ENCODE measurements around the gene CUBN. TPM values are rescaled to one million over a fixed set of nuclear protein-coding genes. Genes with fewer than 3 reads are reported as not detected.

Gene CUBN
- total RNA-seq, 1 donor from 2014 or later = 1.3 TPM

DNA sequence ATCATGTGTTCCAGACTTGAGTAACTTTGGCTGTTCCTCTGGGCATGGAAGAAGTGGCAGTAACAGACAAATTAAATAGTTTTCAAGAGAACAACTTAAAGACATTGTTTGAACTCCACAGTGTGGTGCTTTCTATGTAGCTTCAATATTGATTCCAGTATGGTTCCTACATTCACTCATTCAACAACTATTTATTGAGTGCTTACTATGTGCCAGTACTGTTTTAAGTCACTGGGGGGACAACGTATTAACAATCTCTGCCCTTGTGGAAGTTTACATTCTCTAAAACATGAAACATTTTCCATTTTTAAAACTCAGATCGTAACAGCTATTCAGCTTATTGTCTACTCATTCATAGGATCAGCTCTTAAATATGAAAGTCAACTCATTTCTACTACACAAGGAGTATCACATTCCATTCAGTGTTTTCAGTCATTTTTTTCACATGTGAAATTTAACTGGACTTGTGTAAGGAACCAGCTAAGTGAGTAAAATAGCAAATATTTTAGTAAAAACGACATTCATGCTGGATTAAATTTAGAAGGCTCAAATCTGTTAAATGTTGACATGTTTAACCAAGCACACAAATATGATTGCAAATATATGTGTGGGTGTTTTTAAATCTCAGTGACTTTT lies 13.6 kb upstream of the CUBN start:
- Histone ChIP-seq H3K9me3 (no peaks in the 10 kb centered on the region), H3K4me3 (no peak overlapping the region), H3K4me1 (no peaks in the 10 kb centered on the region), H3K36me3 (no peaks in the 10 kb centered on the region), H3K27me3 (no peaks in the 10 kb centered on the region), H3K27ac (no peak overlapping the region)
- TF ChIP-seq, protein P1, sequence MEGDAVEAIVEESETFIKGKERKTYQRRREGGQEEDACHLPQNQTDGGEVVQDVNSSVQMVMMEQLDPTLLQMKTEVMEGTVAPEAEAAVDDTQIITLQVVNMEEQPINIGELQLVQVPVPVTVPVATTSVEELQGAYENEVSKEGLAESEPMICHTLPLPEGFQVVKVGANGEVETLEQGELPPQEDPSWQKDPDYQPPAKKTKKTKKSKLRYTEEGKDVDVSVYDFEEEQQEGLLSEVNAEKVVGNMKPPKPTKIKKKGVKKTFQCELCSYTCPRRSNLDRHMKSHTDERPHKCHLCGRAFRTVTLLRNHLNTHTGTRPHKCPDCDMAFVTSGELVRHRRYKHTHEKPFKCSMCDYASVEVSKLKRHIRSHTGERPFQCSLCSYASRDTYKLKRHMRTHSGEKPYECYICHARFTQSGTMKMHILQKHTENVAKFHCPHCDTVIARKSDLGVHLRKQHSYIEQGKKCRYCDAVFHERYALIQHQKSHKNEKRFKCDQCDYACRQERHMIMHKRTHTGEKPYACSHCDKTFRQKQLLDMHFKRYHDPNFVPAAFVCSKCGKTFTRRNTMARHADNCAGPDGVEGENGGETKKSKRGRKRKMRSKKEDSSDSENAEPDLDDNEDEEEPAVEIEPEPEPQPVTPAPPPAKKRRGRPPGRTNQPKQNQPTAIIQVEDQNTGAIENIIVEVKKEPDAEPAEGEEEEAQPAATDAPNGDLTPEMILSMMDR (IDR thresholded peaks at IDR 0.05) = no peak
- no peak for DNase-seq
- no peak for ATAC-seq
- intact Hi-C loops (cut with DNase I) = no loop called here

DNA sequence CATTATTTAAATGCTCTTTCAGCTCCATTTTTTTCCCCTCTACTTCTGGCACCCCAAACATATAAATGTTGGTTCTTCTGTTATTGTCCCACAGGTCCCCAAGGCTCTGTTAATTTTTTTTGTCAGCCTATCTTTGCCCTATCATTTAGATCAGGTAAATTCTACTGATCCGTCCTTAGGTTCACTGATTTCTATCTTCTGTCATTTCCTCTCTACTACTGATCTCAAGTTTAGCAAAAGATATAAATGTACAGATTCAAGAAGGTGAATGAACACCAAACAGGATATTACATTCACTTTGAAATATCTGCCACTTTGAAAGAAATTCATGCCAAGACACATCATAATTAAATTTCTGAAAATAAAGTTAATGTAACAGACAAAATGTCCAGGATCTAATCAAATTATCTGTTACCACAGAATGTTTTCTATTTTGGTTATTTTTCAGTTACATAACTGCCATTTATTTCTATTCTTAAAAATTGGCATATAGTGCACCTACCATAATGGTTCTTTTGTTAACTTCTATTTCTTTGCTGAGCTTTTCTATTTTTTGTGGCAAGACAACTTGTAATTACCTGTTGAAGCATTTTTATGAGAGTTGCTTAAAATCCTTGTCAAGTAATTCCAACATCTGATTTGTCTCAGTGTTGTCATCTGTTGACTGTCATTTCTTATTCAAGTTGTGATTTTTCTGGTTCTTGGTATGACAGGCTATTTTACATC lies 12.1 kb upstream of the CUBN start:
- intact Hi-C loops (cut with DNase I) = no loop called here
- no peak for ATAC-seq

DNA sequence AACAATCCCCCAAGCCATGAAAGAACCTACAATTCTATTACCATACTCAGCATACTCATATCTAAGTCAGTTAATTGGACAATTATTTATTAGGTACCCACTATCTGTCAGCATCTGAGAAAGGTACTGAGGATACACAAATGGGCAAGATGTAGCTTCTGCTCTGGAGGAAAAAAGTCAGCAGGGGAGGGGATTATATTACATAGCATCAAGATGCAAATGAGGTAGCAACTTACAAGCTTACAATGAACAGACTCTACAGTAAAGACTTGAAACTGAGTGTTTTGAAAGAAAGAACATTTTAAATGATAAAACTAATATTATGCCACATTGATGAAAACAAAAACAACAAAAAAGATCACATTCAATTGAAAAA lies 10.8 kb upstream of the CUBN start:
- Histone ChIP-seq H3K4me1 (no peaks in the 10 kb centered on the region), H3K27ac (no peak overlapping the region), H3K9me3 (no peaks in the 10 kb centered on the region), H3K27me3 (no peaks in the 10 kb centered on the region), H3K36me3 (no peaks in the 10 kb centered on the region), H3K4me3 (no peak overlapping the region)
- intact Hi-C loops (cut with DNase I) = no loop called here
- DNase-seq (no peak), ATAC-seq (no peak)
- TF ChIP-seq, protein P1 (IDR thresholded peaks at IDR 0.05) = no peak

More for the DNA sequence above, 12.1 kb upstream of the CUBN start:
- Histone ChIP-seq H3K9me3 (no peaks in the 10 kb centered on the region), H3K4me3 (no peak overlapping the region), H3K4me1 (no peaks in the 10 kb centered on the region), H3K27me3 (no peaks in the 10 kb centered on the region), H3K27ac (no peak overlapping the region), H3K36me3 (no peaks in the 10 kb centered on the region)
- DNase-seq = no peak
- TF ChIP-seq, protein P1 (IDR thresholded peaks at IDR 0.05) = no peak

DNA sequence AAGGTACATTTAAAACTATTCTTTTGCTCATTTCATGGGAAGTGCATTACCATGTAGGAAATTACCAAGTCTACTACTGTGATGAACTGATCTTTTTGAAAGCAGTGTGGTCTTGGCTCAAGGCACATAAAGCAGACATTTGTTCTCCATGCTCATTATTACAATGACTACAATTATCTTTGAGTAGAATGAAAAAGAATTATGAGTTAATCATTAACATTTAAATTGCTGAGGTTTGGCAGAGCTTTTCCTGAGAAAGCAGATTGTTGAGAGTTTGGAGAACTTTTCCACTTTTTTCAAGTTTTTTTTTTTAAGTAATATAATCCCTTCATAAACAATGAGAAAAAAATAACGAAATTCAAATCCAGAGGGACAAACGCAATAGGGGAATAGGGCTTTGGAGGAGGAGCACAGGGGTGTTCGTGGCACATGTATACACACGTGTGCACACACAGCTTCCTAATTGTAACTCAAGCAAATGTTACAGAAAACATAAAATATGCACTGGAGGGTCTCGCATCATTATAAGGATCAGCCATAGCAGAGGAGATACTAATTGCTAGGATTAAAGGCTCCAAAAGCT lies 8.9 kb upstream of the CUBN start:
- no peak overlapping the region for H3K4me3 ChIP-seq
- TF ChIP-seq, protein P1 (IDR thresholded peaks at IDR 0.05) = no peak
- H3K36me3 ChIP-seq = no peaks in the 10 kb centered on the region
- DNase-seq = no peak
- H3K4me1 ChIP-seq = no peaks in the 10 kb centered on the region
- ATAC-seq = no peak
- no peaks in the 10 kb centered on the region for H3K27me3 ChIP-seq
- intact Hi-C loops (cut with DNase I) = no loop called here
- H3K27ac ChIP-seq = no peak overlapping the region
- H3K9me3 ChIP-seq = no peaks in the 10 kb centered on the region

DNA sequence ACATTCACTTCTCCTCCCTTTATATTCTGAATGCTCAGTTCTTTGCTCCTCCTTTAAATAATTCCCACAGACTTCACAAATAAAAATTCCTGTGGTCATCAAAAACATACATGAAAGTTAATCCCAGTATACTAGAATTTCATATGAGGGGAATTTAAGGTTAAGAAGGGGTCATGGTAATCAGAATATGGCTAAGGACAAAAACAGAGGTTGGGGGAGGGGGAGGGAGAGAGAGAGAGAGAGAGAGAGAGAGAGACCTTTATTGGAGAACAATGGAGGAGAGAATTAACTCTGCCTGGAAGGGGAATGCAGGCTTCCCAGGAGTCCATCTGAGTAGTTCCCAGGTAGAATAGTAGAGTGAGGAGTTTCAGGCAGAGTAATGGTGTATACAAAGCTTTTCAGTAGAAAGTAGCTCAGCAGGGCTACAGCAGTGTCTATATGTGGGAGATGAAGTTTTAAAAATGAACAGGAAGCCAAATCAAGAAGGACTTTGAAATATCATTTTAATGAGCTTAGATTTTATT lies 5.2 kb upstream of the CUBN start:
- H3K27ac ChIP-seq = no peak overlapping the region
- intact Hi-C loops (cut with DNase I) = no loop called here
- no peak overlapping the region for H3K4me3 ChIP-seq
- no peaks in the 10 kb centered on the region for H3K9me3 ChIP-seq
- no peaks in the 10 kb centered on the region for H3K27me3 ChIP-seq
- DNase-seq (no peak), ATAC-seq (no peak)
- H3K36me3 ChIP-seq = no peaks in the 10 kb centered on the region
- TF ChIP-seq, protein P1 (IDR thresholded peaks at IDR 0.05) = no peak
- no peaks in the 10 kb centered on the region for H3K4me1 ChIP-seq

All from upper lobe of right lung (tissue), 1 donor.